Panc1 (cell line): ENCODE measurements around the gene USP48. TPM values are rescaled to one million over a fixed set of nuclear protein-coding genes. Genes with fewer than 3 reads are reported as not detected.
"Not testable (repeated sequence)": the region's sequence is repeated elsewhere in the genome, so short reads cannot be mapped to it uniquely, and the experiment has no call there.

Source experiments
- ATAC-seq: fragments of 200-7000 bp; cut with Tn5 transposase; 2 replicates; pipeline ENCODE4 v1.9.1; 2020; ENCODE audit warnings: mild to moderate bottlenecking, moderate library complexity
- BruUV-seq: library from RNA; stranded (reverse); fragments of 400-500 nt; replicated peaks from 2 replicates; lab custom pipeline; 2021; lab: Mats Ljungman, UMichigan
- CTCF ChIA-PET: fragments of 300-600 bp; sonication (Branson Sonifier 250); formaldehyde crosslinking; loops from one replicate; lab custom pipeline; 2022; ENCODE audit warnings: antibody characterized with exemption; lab: Charles Lee
- POLR2A ChIA-PET: fragments of 300-600 bp; sonication (Branson Sonifier 250); formaldehyde crosslinking; loops from one replicate; lab custom pipeline; 2022; ENCODE audit warnings: antibody characterized with exemption; lab: Charles Lee
- DNase-seq: peaks from one replicate; pipeline ENCODE4 v3.0.0-alpha.2; 2010; ENCODE audit warnings: low read depth, low spot score
- H3K27ac ChIP-seq: 2 replicates; pipeline ENCODE4 v1.5.1; 2011; ENCODE audit warnings: mild to moderate bottlenecking, low read length, inconsistent platforms
- H3K27me3 ChIP-seq: fragments of 200-500 bp; sonication (Bioruptor generic); 2 replicates; pipeline ENCODE4 v1.6.0; 2014; ENCODE audit warnings: low read length, inconsistent platforms; ENCODE audit not compliant: control insufficient read depth, insufficient read depth
- H3K36me3 ChIP-seq: fragments of 200-500 bp; sonication (Bioruptor generic); 2 replicates; pipeline ENCODE4 v1.5.1; 2014; ENCODE audit warnings: inconsistent platforms, mild to moderate bottlenecking, low read length, moderate library complexity; ENCODE audit not compliant: control insufficient read depth, insufficient read depth
- H3K4me1 ChIP-seq: 2 replicates; pipeline ENCODE4 v1.5.1; 2011; ENCODE audit warnings: inconsistent platforms, mild to moderate bottlenecking, low read length, moderate library complexity; ENCODE audit not compliant: control insufficient read depth, insufficient read depth
- H3K4me3 ChIP-seq, 2 experiments: 2 replicates each; pipeline ENCODE4 v1.5.1; 2011 to 2012; ENCODE audit warnings: low read depth in 2 of 2, low read length in 2 of 2, mild to moderate bottlenecking in 2 of 2, inconsistent platforms in 1 of 2, moderate library complexity in 1 of 2
- H3K9me3 ChIP-seq: fragments of 200-500 bp; sonication (Bioruptor generic); 2 replicates; pipeline ENCODE4 v1.5.1; 2014; ENCODE audit warnings: low read depth, mild to moderate bottlenecking, inconsistent platforms, low read length, moderate library complexity; ENCODE audit not compliant: control insufficient read depth, insufficient read depth
- CTCF ChIP-seq: fragments of 450-650 bp; IDR thresholded peaks from 2 replicates; pipeline ENCODE4 v1.5.1; 2017; ENCODE audit warnings: mild to moderate bottlenecking
- POLR2AphosphoS5 ChIP-seq: IDR thresholded peaks from 2 replicates; pipeline ENCODE4 v1.6.1; 2012; ENCODE audit warnings: mild to moderate bottlenecking, low read depth, low read length, moderate library complexity
- REST ChIP-seq, 2 experiments: IDR thresholded peaks; 2 replicates each; pipeline ENCODE4 v1.6.1; 2011 to 2012; ENCODE audit warnings: low read depth in 2 of 2, control low read depth in 1 of 2, low read length in 1 of 2, mild to moderate bottlenecking in 1 of 2, moderate library complexity in 1 of 2; ENCODE audit not compliant: insufficient read depth in 1 of 2
- SIN3A ChIP-seq: IDR thresholded peaks from 2 replicates; pipeline ENCODE4 v1.6.1; 2012; ENCODE audit warnings: low read depth, mild to moderate bottlenecking, low read length, moderate library complexity, borderline replicate concordance; ENCODE audit not compliant: insufficient read depth
- TCF7L2 ChIP-seq: IDR thresholded peaks from 2 replicates; pipeline ENCODE4 v1.6.1; 2011; ENCODE audit warnings: mild to moderate bottlenecking, low read depth, low read length, inconsistent platforms
- in situ Hi-C: cut with HindIII; loops from 2 replicates; pipeline ENCODE4 v1.10.0; 2016; ENCODE audit warnings: low sequenced_read_pairs, low pct_unique_long_range_greater_than_20kb
- intact Hi-C: fragments of 100-400 bp; cut with micrococcal nuclease; formaldehyde crosslinking; loops from one replicate; pipeline ENCODE4 v1.10.0; 2022; ENCODE audit not compliant: unreplicated experiment
- total RNA-seq: library from RNA; stranded (reverse); gene quantifications from one replicate; pipeline ENCODE4 v1.2.1, GENCODE V29; 2021; ENCODE audit not compliant: unreplicated experiment

The USP48 gene
- total RNA-seq, 1 experiment from 2014 or later: 71.6 TPM

GRCh38 chr1:21770201-21770600 is 12.7 kb downstream of the USP48 start:
- peaks cover 10% of the 10 kb centered on the region for H3K4me1 ChIP-seq
- CTCF ChIA-PET: no interaction called here
- no peak for ATAC-seq
- no peaks in the 10 kb centered on the region for H3K27me3 ChIP-seq
- H3K27ac ChIP-seq: no peak overlapping the region
- H3K36me3 ChIP-seq: no peaks in the 10 kb centered on the region
- no peak overlapping the region for H3K4me3 ChIP-seq
- in situ Hi-C loops (no loop called here), intact Hi-C loops (no loop called here)
- TF ChIP-seq REST (IDR thresholded peaks at IDR 0.05; ENCODE audit: insufficient read depth in 1 of 2, low read depth in 2 of 2, low read length in 1 of 2): no peak
- no peak for TF ChIP-seq SIN3A
- no peak for TF ChIP-seq TCF7L2
- no peak for TF ChIP-seq POLR2AphosphoS5
- TF ChIP-seq CTCF: no peak
- POLR2A ChIA-PET: no interaction called here
- no TSS peak for BruUV-seq
- no peak for DNase-seq
- no peaks in the 10 kb centered on the region for H3K9me3 ChIP-seq

- ATAC-seq, BruUV-seq, H3K9me3 ChIP-seq, H3K27me3 ChIP-seq, intact Hi-C loops, CTCF ChIA-PET, H3K36me3 ChIP-seq, H3K27ac ChIP-seq, H3K4me3 ChIP-seq, in situ Hi-C loops, POLR2A ChIA-PET, DNase-seq: not testable (repeated sequence)
- peaks cover 17% of the 10 kb centered on the region for H3K4me1 ChIP-seq
These were observed 15.8 kb downstream of the USP48 start for GRCh38 chr1:21767106-21767505.

GRCh38 chr1:21766210-21766609 is 16.7 kb downstream of the USP48 start:
- Histone ChIP-seq H3K9me3 (no peaks in the 10 kb centered on the region), H3K27me3 (no peaks in the 10 kb centered on the region)

More at GRCh38 chr1:21766210-21766609, 16.7 kb downstream of the USP48 start:
- Histone ChIP-seq H3K36me3 (no peaks in the 10 kb centered on the region), H3K27ac (no peak overlapping the region), H3K4me1 (peaks cover 17% of the 10 kb centered on the region), H3K4me3 (no peak overlapping the region)
- ChIA-PET POLR2A (no interaction called here), CTCF (no interaction called here)
- DNase-seq (no peak), ATAC-seq (no peak)
- TF ChIP-seq CTCF: no peak
- no peak for TF ChIP-seq SIN3A
- TF ChIP-seq POLR2AphosphoS5: no peak
- no peak for TF ChIP-seq TCF7L2
- no peak for TF ChIP-seq REST (IDR thresholded peaks at IDR 0.05; ENCODE audit: insufficient read depth in 1 of 2, low read depth in 2 of 2, low read length in 1 of 2)
- BruUV-seq: no TSS peak
- intact Hi-C loops: no loop called here
- in situ Hi-C loops: no loop called here
